Liver (tissue), 3 donors: Measurements from ENCODE around the gene KCNJ14.

Experiments
- GABPA ChIP-seq, 2 donors: IDR thresholded peaks in 1 of 2; conservative IDR thresholded peaks in 1 of 2; 2 replicates each; pipeline ENCODE4 v1.6.1; 2016; ENCODE audit warnings: antibody characterized with exemption in 2 of 2, mild to moderate bottlenecking in 1 of 2, moderate library complexity in 1 of 2
- JUND ChIP-seq, 2 donors: IDR thresholded peaks; 2 replicates each; pipeline ENCODE4 v1.6.1; 2016; ENCODE audit warnings: antibody characterized with exemption in 2 of 2
- NR2F2 ChIP-seq: IDR thresholded peaks from 2 replicates; pipeline ENCODE4 v1.6.1; 2016; ENCODE audit warnings: antibody characterized with exemption
- RAD21 ChIP-seq, 2 donors: IDR thresholded peaks; 2 replicates each; pipeline ENCODE4 v1.6.1; 2016; ENCODE audit warnings: antibody characterized with exemption in 2 of 2, mild to moderate bottlenecking in 2 of 2
- SP1 ChIP-seq: IDR thresholded peaks from 2 replicates; pipeline ENCODE4 v1.6.1; 2018; ENCODE audit warnings: antibody characterized with exemption, mild to moderate bottlenecking
- TAF1 ChIP-seq: conservative IDR thresholded peaks from 2 replicates; pipeline ENCODE4 v1.6.1; 2016; ENCODE audit warnings: antibody characterized with exemption, mild to moderate bottlenecking
- TF ChIP-seq, protein P1 (sequence below): IDR thresholded peaks from 2 replicates; pipeline ENCODE4 v1.6.1; 2016; ENCODE audit warnings: antibody characterized with exemption, mild to moderate bottlenecking
- TF ChIP-seq, protein P2 (sequence below): fragments of 150-350 bp; IDR thresholded peaks from 2 replicates; pipeline ENCODE4 v1.5.1; 2017; ENCODE audit warnings: improper control_type of control experiment, low read depth, low read length; ENCODE audit not compliant: missing input control
- TF ChIP-seq, protein P3 (sequence below): IDR thresholded peaks from 2 replicates; pipeline ENCODE4 v1.6.1; 2016; ENCODE audit warnings: antibody characterized with exemption
- donor health status: healthy.
- donor health status: healthy.

DNA sequence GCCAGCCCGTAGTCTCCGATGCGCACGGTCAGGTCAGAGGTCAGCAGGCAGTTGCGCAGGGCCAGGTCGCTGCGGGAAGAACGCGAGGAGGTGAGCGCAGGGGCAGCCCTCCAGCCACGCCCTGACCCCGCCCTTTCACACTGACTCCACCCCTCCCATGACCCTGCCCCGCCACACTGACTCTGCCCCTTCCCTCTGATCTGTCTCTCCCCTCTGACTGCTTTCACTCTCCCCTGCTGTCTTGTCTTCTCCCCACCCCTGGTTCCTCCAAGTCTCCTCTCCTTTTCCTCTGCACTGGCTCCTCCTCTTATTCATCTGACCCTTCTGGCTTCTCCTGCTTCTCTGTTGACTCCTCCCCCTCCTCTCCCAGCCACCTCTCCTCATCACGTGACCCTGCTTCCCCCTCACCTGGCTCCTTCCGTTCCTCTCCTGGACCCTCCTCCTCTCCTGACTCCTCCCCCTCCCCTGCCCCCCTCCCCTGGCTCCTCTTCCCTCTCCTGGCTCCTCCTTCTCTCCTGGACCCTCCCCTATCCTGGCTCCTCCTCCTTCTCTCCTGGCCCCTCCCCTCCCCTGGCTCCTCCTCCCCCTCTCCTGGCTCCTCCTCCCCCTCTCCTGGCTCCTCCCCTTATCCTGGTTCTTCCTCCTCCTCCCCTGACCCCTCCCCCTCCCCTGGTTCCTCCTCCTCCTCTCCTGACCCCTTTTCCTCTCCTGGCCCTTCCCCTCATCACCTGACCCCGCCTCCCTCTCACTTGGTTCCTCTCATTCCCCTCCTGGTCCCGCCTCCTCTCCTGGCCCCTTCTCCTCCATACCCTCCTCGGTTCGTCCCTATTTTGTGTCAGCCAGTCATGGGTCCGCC is 46.3 kb downstream of the KCNJ14 start:
- TF ChIP-seq, protein P1, sequence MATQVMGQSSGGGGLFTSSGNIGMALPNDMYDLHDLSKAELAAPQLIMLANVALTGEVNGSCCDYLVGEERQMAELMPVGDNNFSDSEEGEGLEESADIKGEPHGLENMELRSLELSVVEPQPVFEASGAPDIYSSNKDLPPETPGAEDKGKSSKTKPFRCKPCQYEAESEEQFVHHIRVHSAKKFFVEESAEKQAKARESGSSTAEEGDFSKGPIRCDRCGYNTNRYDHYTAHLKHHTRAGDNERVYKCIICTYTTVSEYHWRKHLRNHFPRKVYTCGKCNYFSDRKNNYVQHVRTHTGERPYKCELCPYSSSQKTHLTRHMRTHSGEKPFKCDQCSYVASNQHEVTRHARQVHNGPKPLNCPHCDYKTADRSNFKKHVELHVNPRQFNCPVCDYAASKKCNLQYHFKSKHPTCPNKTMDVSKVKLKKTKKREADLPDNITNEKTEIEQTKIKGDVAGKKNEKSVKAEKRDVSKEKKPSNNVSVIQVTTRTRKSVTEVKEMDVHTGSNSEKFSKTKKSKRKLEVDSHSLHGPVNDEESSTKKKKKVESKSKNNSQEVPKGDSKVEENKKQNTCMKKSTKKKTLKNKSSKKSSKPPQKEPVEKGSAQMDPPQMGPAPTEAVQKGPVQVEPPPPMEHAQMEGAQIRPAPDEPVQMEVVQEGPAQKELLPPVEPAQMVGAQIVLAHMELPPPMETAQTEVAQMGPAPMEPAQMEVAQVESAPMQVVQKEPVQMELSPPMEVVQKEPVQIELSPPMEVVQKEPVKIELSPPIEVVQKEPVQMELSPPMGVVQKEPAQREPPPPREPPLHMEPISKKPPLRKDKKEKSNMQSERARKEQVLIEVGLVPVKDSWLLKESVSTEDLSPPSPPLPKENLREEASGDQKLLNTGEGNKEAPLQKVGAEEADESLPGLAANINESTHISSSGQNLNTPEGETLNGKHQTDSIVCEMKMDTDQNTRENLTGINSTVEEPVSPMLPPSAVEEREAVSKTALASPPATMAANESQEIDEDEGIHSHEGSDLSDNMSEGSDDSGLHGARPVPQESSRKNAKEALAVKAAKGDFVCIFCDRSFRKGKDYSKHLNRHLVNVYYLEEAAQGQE, result no peak
- TF ChIP-seq RAD21 (IDR thresholded peaks at IDR 0.05) (no peak), TAF1 (no peak), JUND (IDR thresholded peaks at IDR 0.05) (no peak), GABPA (IDR thresholded peaks at IDR 0.05 in 1 of 2, conservative IDR thresholded peaks at IDR 0.05 in 1 of 2) (no peak), SP1 (no peak), NR2F2 (no peak)
- TF ChIP-seq, protein P2, sequence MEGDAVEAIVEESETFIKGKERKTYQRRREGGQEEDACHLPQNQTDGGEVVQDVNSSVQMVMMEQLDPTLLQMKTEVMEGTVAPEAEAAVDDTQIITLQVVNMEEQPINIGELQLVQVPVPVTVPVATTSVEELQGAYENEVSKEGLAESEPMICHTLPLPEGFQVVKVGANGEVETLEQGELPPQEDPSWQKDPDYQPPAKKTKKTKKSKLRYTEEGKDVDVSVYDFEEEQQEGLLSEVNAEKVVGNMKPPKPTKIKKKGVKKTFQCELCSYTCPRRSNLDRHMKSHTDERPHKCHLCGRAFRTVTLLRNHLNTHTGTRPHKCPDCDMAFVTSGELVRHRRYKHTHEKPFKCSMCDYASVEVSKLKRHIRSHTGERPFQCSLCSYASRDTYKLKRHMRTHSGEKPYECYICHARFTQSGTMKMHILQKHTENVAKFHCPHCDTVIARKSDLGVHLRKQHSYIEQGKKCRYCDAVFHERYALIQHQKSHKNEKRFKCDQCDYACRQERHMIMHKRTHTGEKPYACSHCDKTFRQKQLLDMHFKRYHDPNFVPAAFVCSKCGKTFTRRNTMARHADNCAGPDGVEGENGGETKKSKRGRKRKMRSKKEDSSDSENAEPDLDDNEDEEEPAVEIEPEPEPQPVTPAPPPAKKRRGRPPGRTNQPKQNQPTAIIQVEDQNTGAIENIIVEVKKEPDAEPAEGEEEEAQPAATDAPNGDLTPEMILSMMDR, result no peak
- TF ChIP-seq, protein P3, sequence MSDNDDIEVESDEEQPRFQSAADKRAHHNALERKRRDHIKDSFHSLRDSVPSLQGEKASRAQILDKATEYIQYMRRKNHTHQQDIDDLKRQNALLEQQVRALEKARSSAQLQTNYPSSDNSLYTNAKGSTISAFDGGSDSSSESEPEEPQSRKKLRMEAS, result no peak
